ENCODE measurements around the gene MCC. TPM values are rescaled to one million over a fixed set of nuclear protein-coding genes. Genes with fewer than 3 reads are reported as not detected.

The MCC gene
- total and polyA plus RNA-seq, 2 donors (not counting 1 experiment from before 2014, with no cell fraction given) = 0.09 to 0.32 TPM

- Histone ChIP-seq H3K4me3 (ENCODE audit: control extremely low read depth in 1 of 5, extremely low read depth in 1 of 5, insufficient read depth in 1 of 5, low read depth in 2 of 5, low read length in 4 of 5) (no peak overlapping the region), H3K4me2 (replicated peaks; ENCODE audit: low read depth, low read length, poor library complexity, severe bottlenecking) (no peak overlapping the region), H3K27me3 (replicated peaks in 1 of 4; ENCODE audit: control extremely low read depth in 1 of 4, control insufficient read depth in 3 of 4, insufficient read depth in 4 of 4, low read length in 3 of 4) (peaks cover 0 to 3% (median 0%) of the 10 kb centered on the region in 4 experiments), H4K20me1 (ENCODE audit: control insufficient read depth, insufficient read depth, low read length, poor library complexity, severe bottlenecking) (no peaks in the 10 kb centered on the region), H2AFZ (ENCODE audit: insufficient read depth, low read depth, low read length, poor library complexity, severe bottlenecking) (no peak overlapping the region), H3K36me3 (replicated peaks in 1 of 2; ENCODE audit: control extremely low read depth in 1 of 2, control insufficient read depth in 1 of 2, extremely low read depth in 1 of 2, insufficient read depth in 2 of 2, low read length in 1 of 2) (no peaks in the 10 kb centered on the region), H3K79me2 (ENCODE audit: control insufficient read depth, insufficient read depth, low read length) (no peaks in the 10 kb centered on the region), H3K4me1 (ENCODE audit: control insufficient read depth in 2 of 2, insufficient read depth in 2 of 2, low read length in 2 of 2) (no peaks in the 10 kb centered on the region), H3K27ac (ENCODE audit: low read length in 2 of 2) (no peak overlapping the region), H3K9me3 (ENCODE audit: control extremely low read depth in 1 of 3, control insufficient read depth in 2 of 3, insufficient read depth in 1 of 3, low read length in 2 of 3) (no peaks in the 10 kb centered on the region), H3K9ac (ENCODE audit: low read length) (no peak overlapping the region)
- Mint-ChIP-seq H3K27ac (no peak overlapping the region), H3K4me1 (no peaks in the 10 kb centered on the region), H3K9me3 (ENCODE audit: insufficient read depth) (no peaks in the 10 kb centered on the region), H3K27me3 (peaks cover 3% of the 10 kb centered on the region), H3K4me3 (no peak overlapping the region)
- WGBS (ENCODE audit: insufficient coverage) = no CpG with 5 or more reads among the region's 3 CpGs
- POLR2A ChIA-PET = no interaction called here
- DNase-seq (no peak), ATAC-seq (ENCODE audit: low read depth) (no peak)
- no peak for TF ChIP-seq EZH2 (IDR thresholded peaks at IDR 0.05; ENCODE audit: borderline replicate concordance, insufficient read depth, low read depth, low read length, poor library complexity, severe bottlenecking)
- TF ChIP-seq CTCF (IDR thresholded peaks at IDR 0.05) = no peak
- CTCF ChIA-PET = no interaction called here
- intact Hi-C loops (cut with micrococcal nuclease) = no loop called here
Observed at GRCh38 chr5:113397046-113397445, 91.2 kb downstream of the MCC start.

DNA sequence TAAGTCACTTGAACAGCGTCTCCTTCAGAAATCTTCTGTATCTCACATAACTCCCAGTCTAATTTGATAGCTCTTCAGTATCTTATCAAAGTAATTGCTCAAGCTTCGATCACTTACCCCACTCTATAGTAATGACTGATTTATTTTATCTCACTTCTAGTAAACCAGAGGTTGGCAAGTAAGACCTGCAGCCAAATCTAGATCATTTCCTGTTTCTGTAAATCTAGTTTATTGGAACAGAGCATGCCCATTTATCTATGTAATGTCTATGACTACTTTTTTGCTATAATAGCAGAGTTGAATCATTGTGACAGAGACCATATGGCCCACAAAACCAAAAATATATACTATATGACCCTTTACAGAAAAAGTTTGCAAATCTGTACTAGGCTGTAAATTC, 93.6 kb downstream of the MCC start:
- H3K4me3 ChIP-seq (ENCODE audit: control extremely low read depth in 1 of 5, extremely low read depth in 1 of 5, insufficient read depth in 1 of 5, low read depth in 2 of 5, low read length in 4 of 5) = no peak overlapping the region
- ATAC-seq (ENCODE audit: low read depth) (no peak), DNase-seq (no peak)
- CTCF ChIA-PET = interaction anchor here (0.9 kb wide), 1 partner anchor 79 kb away, joined by 3 read pairs; no protein-coding TSS in a partner anchor
- Mint-ChIP-seq H3K9me3 (ENCODE audit: insufficient read depth) (no peaks in the 10 kb centered on the region), H3K4me3 (no peak overlapping the region), H3K27me3 (peaks cover 14% of the 10 kb centered on the region), H3K4me1 (no peaks in the 10 kb centered on the region), H3K27ac (no peak overlapping the region)
- H3K9ac ChIP-seq (ENCODE audit: low read length) = no peak overlapping the region
- H3K79me2 ChIP-seq (ENCODE audit: control insufficient read depth, insufficient read depth, low read length) = no peaks in the 10 kb centered on the region
- no peaks in the 10 kb centered on the region for H4K20me1 ChIP-seq (ENCODE audit: control insufficient read depth, insufficient read depth, low read length, poor library complexity, severe bottlenecking)
- H3K27me3 ChIP-seq (replicated peaks in 1 of 4; ENCODE audit: control extremely low read depth in 1 of 4, control insufficient read depth in 3 of 4, insufficient read depth in 4 of 4, low read length in 3 of 4) = peaks cover 0 to 4% (median 1%) of the 10 kb centered on the region in 4 experiments
- TF ChIP-seq CTCF (IDR thresholded peaks at IDR 0.05) (no peak), EZH2 (IDR thresholded peaks at IDR 0.05; ENCODE audit: borderline replicate concordance, insufficient read depth, low read depth, low read length, poor library complexity, severe bottlenecking) (no peak)
- H3K9me3 ChIP-seq (ENCODE audit: control extremely low read depth in 1 of 3, control insufficient read depth in 2 of 3, insufficient read depth in 1 of 3, low read length in 2 of 3) = no peaks in the 10 kb centered on the region
- no peaks in the 10 kb centered on the region for H3K36me3 ChIP-seq (replicated peaks in 1 of 2; ENCODE audit: control extremely low read depth in 1 of 2, control insufficient read depth in 1 of 2, extremely low read depth in 1 of 2, insufficient read depth in 2 of 2, low read length in 1 of 2)
- POLR2A ChIA-PET = no interaction called here
- no peak overlapping the region for H2AFZ ChIP-seq (ENCODE audit: insufficient read depth, low read depth, low read length, poor library complexity, severe bottlenecking)
- no peaks in the 10 kb centered on the region for H3K4me1 ChIP-seq (ENCODE audit: control insufficient read depth in 2 of 2, insufficient read depth in 2 of 2, low read length in 2 of 2)
- WGBS (ENCODE audit: insufficient coverage) = 100% methylated on average over 1 of the region's 2 CpGs
- H3K4me2 ChIP-seq (replicated peaks; ENCODE audit: low read depth, low read length, poor library complexity, severe bottlenecking) = no peak overlapping the region
- no peak overlapping the region for H3K27ac ChIP-seq (ENCODE audit: low read length in 2 of 2)
- intact Hi-C loops (cut with micrococcal nuclease) = no loop called here

Measured in B cell (primary cell).